Lung microvascular endothelial cell (primary cell): ENCODE data around the gene CDC42BPB. TPM values are rescaled to one million over a fixed set of nuclear protein-coding genes. Genes with fewer than 3 reads are reported as not detected.

Experiments used
- DNase-seq, 2 donors: peaks; one replicate each; pipeline versions ENCODE4 v3.0.0 to v3.0.0-alpha.2; 2010; ENCODE audit warnings: low read depth in 2 of 2
- total RNA-seq: library from RNA; depleted of rRNA; stranded (reverse); fragments of >200 nt; gene quantifications from 2 replicates; pipeline ENCODE4 v1.2.1, GENCODE V29; 2014

The CDC42BPB gene
- total RNA-seq, 1 donor from 2014 or later, result 104 TPM

- no peak for DNase-seq
Measured at GRCh38 chr14:103095210-103095778, 37.9 kb upstream of the CDC42BPB start.

GRCh38 chr14:103094406-103095209 is 37.3 kb upstream of the CDC42BPB start, which contains the start of gene EXOC3L4:
TSS of gene EXOC3L4 (plus strand) at chr14:103094725. CDS start at chr14:103100220, 5,495 bp downstream.
- no peak for DNase-seq

- no peak for DNase-seq
Measured at GRCh38 chr14:103093856-103094405, 36.6 kb upstream of the CDC42BPB start.

GRCh38 chr14:103091883-103092222 is 34.5 kb upstream of the CDC42BPB start:
- DNase-seq, result no peak

GRCh38 chr14:103091041-103091882 is 33.9 kb upstream of the CDC42BPB start:
- DNase-seq, result peak in 1 of 2 donors; percentile 36

- DNase-seq, result no peak
Measured at GRCh38 chr14:103090481-103091020, 33.2 kb upstream of the CDC42BPB start.

- no peak for DNase-seq
Measured at GRCh38 chr14:103089386-103090335, 32.3 kb upstream of the CDC42BPB start.

GRCh38 chr14:103088921-103089320 is 31.6 kb upstream of the CDC42BPB start:
- no peak for DNase-seq

- DNase-seq, result no peak
Measured at GRCh38 chr14:103087343-103087835, 30.0 kb upstream of the CDC42BPB start.

- DNase-seq, result no peak
Measured at GRCh38 chr14:103086771-103087342, 29.5 kb upstream of the CDC42BPB start.

- DNase-seq, result peak in 1 of 2 donors; percentile 51
Measured at GRCh38 chr14:103085106-103086091, 28.1 kb upstream of the CDC42BPB start.

- DNase-seq, result peak in 1 of 2 donors; percentile 24
Measured at GRCh38 chr14:103084021-103084919, 26.9 kb upstream of the CDC42BPB start, which contains the start of gene LBHD2. TSS of gene LBHD2 (plus strand) at chr14:103084210. CDS start at chr14:103086013, 1,803 bp downstream.

- no peak for DNase-seq
Measured at GRCh38 chr14:103081951-103082350, 24.6 kb upstream of the CDC42BPB start.

- DNase-seq, result no peak
Measured at GRCh38 chr14:103078860-103079587, 21.7 kb upstream of the CDC42BPB start.

GRCh38 chr14:103078420-103078749 is 21.0 kb upstream of the CDC42BPB start:
- peak; percentile 72 to 82 for DNase-seq

- peak in 1 of 2 donors; percentile 39 for DNase-seq
Measured at GRCh38 chr14:103074729-103075367, 17.5 kb upstream of the CDC42BPB start.
